Transverse colon (tissue), 4 donors: Measurements from ENCODE around the gene CACNA1B. TPM values are rescaled to one million over a fixed set of nuclear protein-coding genes. Genes with fewer than 3 reads are reported as not detected.

Experiments used
- DNase-seq: peaks from one replicate; pipeline ENCODE4 v3.0.0-alpha.2; 2019
- H3K27ac ChIP-seq, 4 donors: fragments of 200-600 bp; sonication (generic); 2 replicates each; pipeline ENCODE4 v1.5.1; 2016 to 2018; ENCODE audit warnings: inconsistent platforms in 4 of 4
- H3K27me3 ChIP-seq: fragments of 200-600 bp; sonication (generic); 2 replicates; pipeline ENCODE4 v1.5.1; 2017; ENCODE audit warnings: inconsistent platforms
- H3K36me3 ChIP-seq, 4 donors: fragments of 200-600 bp; sonication (generic); 2 replicates each; pipeline ENCODE4 v1.5.1; 2017 to 2019; ENCODE audit warnings: inconsistent platforms in 4 of 4
- H3K4me1 ChIP-seq, 4 donors: fragments of 200-600 bp; sonication (generic); 2 replicates each; pipeline ENCODE4 v1.5.1; 2017 to 2020; ENCODE audit warnings: inconsistent platforms in 4 of 4
- H3K4me3 ChIP-seq, 4 donors: fragments of 200-600 bp; sonication (generic); 1 replicate in 1 of 4; 2 replicates in 3 of 4; pipeline versions ENCODE4 v1.5.1 to v1.6.1; 2017 to 2019; ENCODE audit warnings: inconsistent platforms in 4 of 4
- H3K9me3 ChIP-seq, 2 donors: fragments of 200-600 bp; sonication (generic); 2 replicates each; pipeline ENCODE4 v1.5.1; 2017 to 2019; ENCODE audit warnings: inconsistent platforms in 2 of 2
- EP300 ChIP-seq: sonication (generic); formaldehyde crosslinking; IDR thresholded peaks from one replicate; pipeline ENCODE4 v1.6.1; 2017; ENCODE audit warnings: antibody characterized with exemption, low read depth
- POLR2A ChIP-seq: fragments of 450-650 bp; IDR thresholded peaks from one replicate; pipeline ENCODE4 v1.6.1; 2016; ENCODE audit warnings: antibody characterized with exemption, mild to moderate bottlenecking, moderate library complexity
- POLR2AphosphoS5 ChIP-seq, 3 donors: sonication (generic); formaldehyde crosslinking; IDR thresholded peaks; one replicate each; pipeline ENCODE4 v1.6.1; 2016; ENCODE audit warnings: antibody characterized with exemption in 3 of 3
- WGBS, 2 donors: methylation state at CpG; one replicate each; pipeline ENCODE4 v1.1.5; 2018; ENCODE audit warnings: low coverage in 1 of 2; 5-methylcytosine and 5-hydroxymethylcytosine counted together
- in situ Hi-C, 4 donors: fragments of 200-750 bp; cut with MboI; loops; one replicate each; pipeline versions ENCODE4 v1.15.0 to v1.15.1; 2017; ENCODE audit warnings: low sequenced_read_pairs in 3 of 4, low pct_ligation_motif_present in 1 of 4, low pct_unique_long_range_greater_than_20kb in 1 of 4
- intact Hi-C: fragments of 100-400 bp; cut with DNase I; formaldehyde crosslinking; loops from one replicate; pipeline ENCODE4 v1.15.1; 2023; ENCODE audit warnings: low total_unique reads
- total RNA-seq, 4 donors: library from RNA; depleted of rRNA; stranded (reverse); fragments of >200 nt; gene quantifications; one replicate each; pipeline ENCODE4 v1.1.0, GENCODE V29; 2016
- TF ChIP-seq, protein P1 (sequence below), 5 experiments: fragments of 200-600 bp in 3 of 5; fragments of 450-650 bp in 2 of 5; sonication (generic) in 3 of 5; IDR thresholded peaks; 1 replicate in 2 of 5; 2 replicates in 3 of 5; pipeline ENCODE4 v1.5.1; 2016 to 2017; ENCODE audit warnings: antibody characterized with exemption in 5 of 5, inconsistent platforms in 3 of 5, mild to moderate bottlenecking in 2 of 5, moderate library complexity in 1 of 5

CACNA1B gene
- total RNA-seq, 4 donors from 2014 or later, result 0.27 to 0.40 (median 0.35) TPM

DNA sequence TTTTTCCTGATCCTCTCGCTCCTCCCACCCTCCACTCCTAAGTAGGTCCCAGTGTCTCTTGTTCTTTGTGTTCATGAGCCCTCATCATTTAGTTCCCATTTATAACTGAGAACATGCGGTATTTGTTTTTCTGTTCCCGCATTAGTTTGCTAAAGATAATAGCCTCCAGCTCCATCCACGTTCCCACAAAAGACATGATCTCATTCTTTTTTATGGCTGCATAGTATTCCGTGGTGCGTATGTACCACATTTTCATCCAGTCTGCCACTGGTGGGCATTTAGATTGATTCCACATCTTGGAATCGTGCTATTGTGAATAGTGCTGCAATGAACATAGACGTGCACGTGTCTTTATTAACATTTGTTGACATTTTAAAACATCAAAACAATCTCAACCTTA lies 34.2 kb upstream of the CACNA1B start:
- in situ Hi-C loops, result no loop called here
- no peak for TF ChIP-seq EP300
- no peak for TF ChIP-seq POLR2A
- TF ChIP-seq POLR2AphosphoS5 (IDR thresholded peaks at IDR 0.05), result no peak
- TF ChIP-seq, protein P1, sequence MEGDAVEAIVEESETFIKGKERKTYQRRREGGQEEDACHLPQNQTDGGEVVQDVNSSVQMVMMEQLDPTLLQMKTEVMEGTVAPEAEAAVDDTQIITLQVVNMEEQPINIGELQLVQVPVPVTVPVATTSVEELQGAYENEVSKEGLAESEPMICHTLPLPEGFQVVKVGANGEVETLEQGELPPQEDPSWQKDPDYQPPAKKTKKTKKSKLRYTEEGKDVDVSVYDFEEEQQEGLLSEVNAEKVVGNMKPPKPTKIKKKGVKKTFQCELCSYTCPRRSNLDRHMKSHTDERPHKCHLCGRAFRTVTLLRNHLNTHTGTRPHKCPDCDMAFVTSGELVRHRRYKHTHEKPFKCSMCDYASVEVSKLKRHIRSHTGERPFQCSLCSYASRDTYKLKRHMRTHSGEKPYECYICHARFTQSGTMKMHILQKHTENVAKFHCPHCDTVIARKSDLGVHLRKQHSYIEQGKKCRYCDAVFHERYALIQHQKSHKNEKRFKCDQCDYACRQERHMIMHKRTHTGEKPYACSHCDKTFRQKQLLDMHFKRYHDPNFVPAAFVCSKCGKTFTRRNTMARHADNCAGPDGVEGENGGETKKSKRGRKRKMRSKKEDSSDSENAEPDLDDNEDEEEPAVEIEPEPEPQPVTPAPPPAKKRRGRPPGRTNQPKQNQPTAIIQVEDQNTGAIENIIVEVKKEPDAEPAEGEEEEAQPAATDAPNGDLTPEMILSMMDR (IDR thresholded peaks at IDR 0.05), result no peak
- 82 to 95% methylated on average over 9 of the region's 9 CpGs for WGBS, 2 donors

DNA sequence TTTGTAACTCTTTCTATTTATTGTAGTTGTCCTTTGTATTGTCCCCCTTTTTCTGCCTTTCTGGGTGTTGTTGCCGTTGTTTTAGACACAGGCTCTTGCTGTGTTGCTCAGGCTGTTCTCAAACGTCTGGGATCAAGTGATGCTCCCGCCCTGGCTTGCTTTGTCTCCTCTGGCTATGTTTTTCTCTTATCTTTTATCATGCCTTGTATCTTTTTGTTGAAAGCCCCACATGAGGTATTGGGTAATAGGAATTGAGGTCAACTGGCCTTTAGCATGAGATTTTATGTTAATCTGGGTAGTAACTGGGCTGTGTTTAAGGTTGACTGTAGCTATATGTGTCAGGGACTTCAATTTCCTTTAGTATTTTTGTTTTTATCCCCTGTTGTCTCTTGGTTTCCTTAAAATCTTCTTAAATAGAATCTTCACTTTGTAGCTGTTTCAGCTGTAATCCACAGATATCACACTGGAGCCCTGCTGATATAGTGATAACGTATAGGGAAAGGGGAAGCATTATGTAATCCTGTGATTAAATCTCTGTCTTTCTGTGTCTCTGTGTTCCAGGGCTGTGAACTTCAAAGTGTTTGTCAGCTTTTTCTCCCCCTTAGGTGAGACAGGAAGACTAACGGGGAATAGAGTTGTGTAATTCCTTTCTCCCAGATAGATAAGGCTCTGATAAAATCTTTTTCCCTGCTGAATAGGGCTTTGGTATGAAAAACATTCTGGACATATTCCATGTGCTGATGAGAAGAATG lies 25.9 kb upstream of the CACNA1B start:
- Histone ChIP-seq H3K4me3 (no peak overlapping the region), H3K27me3 (no peaks in the 10 kb centered on the region), H3K36me3 (no peaks in the 10 kb centered on the region), H3K4me1 (no peaks in the 10 kb centered on the region), H3K9me3 (peaks cover 14 to 22% of the 10 kb centered on the region in 2 donors), H3K27ac (no peak overlapping the region)
- DNase-seq, result no peak
- 70 to 79% methylated on average over 5 of the region's 5 CpGs for WGBS, 2 donors
- TF ChIP-seq EP300 (no peak), POLR2A (no peak), POLR2AphosphoS5 (IDR thresholded peaks at IDR 0.05) (no peak)
- TF ChIP-seq, protein P1 (IDR thresholded peaks at IDR 0.05), result no peak
- in situ Hi-C loops (no loop called here), intact Hi-C loops (no loop called here)

More for the DNA sequence above, 34.2 kb upstream of the CACNA1B start:
- intact Hi-C loops, result no loop called here
- no peak overlapping the region for H3K4me3 ChIP-seq
- no peaks in the 10 kb centered on the region for H3K9me3 ChIP-seq
- DNase-seq, result no peak
- no peaks in the 10 kb centered on the region for H3K27me3 ChIP-seq
- H3K36me3 ChIP-seq, result no peaks in the 10 kb centered on the region
- H3K27ac ChIP-seq, result no peak overlapping the region
- no peaks in the 10 kb centered on the region for H3K4me1 ChIP-seq

DNA sequence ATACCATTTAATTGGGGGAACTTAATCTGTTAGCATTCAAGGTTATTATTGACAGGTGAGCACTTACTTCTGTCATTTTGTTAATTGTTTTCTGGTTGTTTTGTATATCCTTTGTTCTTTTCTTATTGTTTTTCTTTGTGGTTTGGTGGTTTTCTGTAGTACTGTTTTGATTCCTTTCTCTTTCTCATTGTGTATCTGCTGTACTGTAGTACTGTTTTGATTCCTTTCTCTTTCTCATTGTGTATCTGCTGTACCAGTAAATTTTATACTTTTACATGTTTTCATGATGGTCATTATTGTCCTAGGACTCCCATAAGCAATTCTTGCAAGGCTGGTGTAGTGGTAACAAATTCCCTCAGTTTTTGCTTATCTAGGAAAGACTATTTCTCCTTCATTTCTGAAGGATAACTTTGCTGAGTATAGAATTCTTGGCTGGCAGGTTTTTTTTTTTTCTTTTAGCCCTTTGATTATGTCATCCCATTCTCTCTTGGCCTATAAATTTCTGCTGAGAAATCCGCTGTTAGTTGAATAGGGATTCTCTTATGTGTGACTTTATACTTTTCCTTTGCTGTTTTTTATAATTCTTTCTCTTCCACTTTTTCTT lies 24.1 kb upstream of the CACNA1B start:
- Histone ChIP-seq H3K4me3 (no peak overlapping the region), H3K9me3 (peaks cover 14 to 22% of the 10 kb centered on the region in 2 donors), H3K27me3 (no peaks in the 10 kb centered on the region), H3K4me1 (no peaks in the 10 kb centered on the region), H3K27ac (no peak overlapping the region), H3K36me3 (no peaks in the 10 kb centered on the region)
- in situ Hi-C loops, result no loop called here
- 95 to 100% methylated on average over 1 of the region's 1 CpG for WGBS, 2 donors
- DNase-seq, result no peak
- intact Hi-C loops, result no loop called here
- TF ChIP-seq POLR2A, result no peak
- no peak for TF ChIP-seq POLR2AphosphoS5 (IDR thresholded peaks at IDR 0.05)
- no peak for TF ChIP-seq EP300
- TF ChIP-seq, protein P1 (IDR thresholded peaks at IDR 0.05), result no peak

DNA sequence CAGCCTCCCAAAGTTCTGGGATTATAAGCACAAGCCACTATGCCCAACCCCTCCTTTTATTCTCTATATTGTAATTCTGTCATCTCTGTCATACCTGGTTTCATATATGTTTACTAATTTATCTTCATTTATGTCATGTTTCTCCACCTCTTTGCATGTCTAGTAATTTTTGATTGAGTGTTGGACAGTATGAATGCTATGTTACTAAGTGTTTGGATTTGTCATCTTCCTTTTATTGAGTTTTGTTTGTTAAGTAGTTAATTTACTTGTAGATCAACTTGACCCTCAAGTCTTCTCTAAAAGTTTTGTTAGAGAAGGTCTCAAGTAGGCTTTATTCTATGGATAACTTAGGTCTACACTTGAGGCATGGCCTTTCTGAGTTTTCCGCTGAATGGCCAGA lies 17.2 kb upstream of the CACNA1B start:
- in situ Hi-C loops, result no loop called here
- H3K36me3 ChIP-seq, result no peaks in the 10 kb centered on the region

More for the DNA sequence above, 17.2 kb upstream of the CACNA1B start:
- Histone ChIP-seq H3K9me3 (peaks cover 3 to 18% of the 10 kb centered on the region in 2 donors), H3K27me3 (no peaks in the 10 kb centered on the region), H3K27ac (no peak overlapping the region), H3K4me3 (no peak overlapping the region), H3K4me1 (no peaks in the 10 kb centered on the region)
- no peak for DNase-seq
- intact Hi-C loops, result no loop called here
- 100% methylated on average over 1 of the region's 1 CpG for whole genome bisulfite sequencing, 2 donors
- TF ChIP-seq EP300 (no peak), POLR2A (no peak), POLR2AphosphoS5 (IDR thresholded peaks at IDR 0.05) (no peak)
- TF ChIP-seq, protein P1 (IDR thresholded peaks at IDR 0.05), result no peak
